OCI-LY3 (cell line): Measurements from ENCODE around the gene ARHGAP25.

Experiments used
- H2AFZ ChIP-seq: fragments of 200-600, 300-600 bp; shearing (Covaris generic); 2 replicates; pipeline ENCODE4 v1.6.0; 2014; ENCODE audit warnings: antibody characterized with exemption, low read depth, low read length
- H3K27ac ChIP-seq: fragments of 200-600, 300-600 bp; sonication (generic); 2 replicates; pipeline ENCODE4 v1.5.1; 2014; ENCODE audit warnings: mild to moderate bottlenecking, low read length, moderate library complexity, mixed read lengths
- H3K27me3 ChIP-seq: fragments of 200-600, 300-600 bp; sonication (generic); 2 replicates; pipeline ENCODE4 v1.6.1; 2014; ENCODE audit warnings: low read depth, low read length, mixed read lengths
- H3K36me3 ChIP-seq: fragments of 200-600, 300-600 bp; sonication (generic); replicated peaks from 2 replicates; pipeline ENCODE3; 2014; ENCODE audit warnings: low read depth, low read length, mixed read lengths
- H3K4me1 ChIP-seq: fragments of 300-600, 200-600 bp; sonication (generic); 2 replicates; pipeline ENCODE4 v1.6.1; 2014; ENCODE audit warnings: low read length, mixed read lengths
- H3K4me2 ChIP-seq: fragments of 200-600, 300-600 bp; sonication (generic); 2 replicates; pipeline ENCODE4 v1.6.1; 2014; ENCODE audit warnings: low read length, mixed read lengths
- H3K4me3 ChIP-seq: fragments of 300-600, 200-600 bp; sonication (generic); 2 replicates; pipeline ENCODE4 v1.5.1; 2014; ENCODE audit warnings: antibody characterized with exemption, mild to moderate bottlenecking, low read length, moderate library complexity
- H3K79me2 ChIP-seq: fragments of 300-600, 200-600 bp; shearing (Covaris generic); 2 replicates; pipeline ENCODE4 v1.6.1; 2014; ENCODE audit warnings: mild to moderate bottlenecking, low read length, mixed read lengths
- H3K9ac ChIP-seq: fragments of 300-600, 200-600 bp; shearing (Covaris generic); 2 replicates; pipeline ENCODE4 v1.6.0; 2014; ENCODE audit warnings: mild to moderate bottlenecking, low read length, moderate library complexity
- H3K9me3 ChIP-seq: fragments of 200-600, 300-600 bp; shearing (Covaris generic); 2 replicates; pipeline ENCODE4 v1.6.1; 2014; ENCODE audit warnings: low read length, mixed read lengths; ENCODE audit not compliant: insufficient read depth
- H4K20me1 ChIP-seq: fragments of 200-600, 300-600 bp; sonication (generic); 2 replicates; pipeline ENCODE4 v1.6.1; 2016; ENCODE audit warnings: low read length, mixed read lengths; ENCODE audit not compliant: insufficient read depth
- EZH2phosphoT487 ChIP-seq: fragments of 200-600 bp; shearing (Covaris generic); IDR thresholded peaks from 2 replicates; pipeline ENCODE4 v1.6.1; 2018; ENCODE audit warnings: antibody characterized with exemption, mixed run types, low read depth
- TF ChIP-seq, protein P1 (sequence below): fragments of 200-600, 300-600 bp; sonication (generic); IDR thresholded peaks from 2 replicates; pipeline ENCODE4 v1.5.1; 2014; ENCODE audit warnings: antibody characterized with exemption, low read length, low read depth

The ARHGAP25 gene

DNA sequence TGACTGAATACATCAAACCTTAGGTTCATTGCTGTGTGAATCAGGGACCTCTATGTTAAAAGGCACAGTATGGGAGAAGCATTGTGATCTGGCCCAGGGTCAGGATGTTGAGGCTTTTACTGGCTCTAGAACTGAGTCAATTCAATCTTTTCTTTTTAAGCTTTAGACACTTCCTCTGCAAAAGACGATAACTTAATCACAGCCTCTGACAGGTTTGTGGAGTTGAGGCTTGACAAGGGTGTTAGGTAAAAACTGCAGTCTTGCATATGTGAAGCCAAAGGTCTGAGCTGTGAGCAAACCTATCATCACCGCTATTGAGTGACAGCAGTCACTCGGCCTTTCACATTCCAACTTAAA is 17.3 kb upstream of the ARHGAP25 start:
- no peak for TF ChIP-seq EZH2phosphoT487
- peaks cover 83% of the 10 kb centered on the region for H3K4me1 ChIP-seq
- H3K27me3 ChIP-seq, result no peaks in the 10 kb centered on the region
- peak overlapping the region; percentile 31 for H2AFZ ChIP-seq
- H4K20me1 ChIP-seq, result no peaks in the 10 kb centered on the region
- H3K9me3 ChIP-seq, result no peaks in the 10 kb centered on the region
- peak overlapping the region; percentile 54 for H3K4me2 ChIP-seq
- H3K27ac ChIP-seq, result peak overlapping the region; percentile 96
- no peaks in the 10 kb centered on the region for H3K36me3 ChIP-seq
- H3K4me3 ChIP-seq, result peak overlapping the region; percentile 7; the same call in 1 of the 2 replicates
- peak overlapping the region; percentile 17; the same call in 1 of the 2 replicates for H3K9ac ChIP-seq
- H3K79me2 ChIP-seq, result 0 out of 2 replicates have a peak, but pooled peaks cover 2% of the 10 kb centered on the region

DNA sequence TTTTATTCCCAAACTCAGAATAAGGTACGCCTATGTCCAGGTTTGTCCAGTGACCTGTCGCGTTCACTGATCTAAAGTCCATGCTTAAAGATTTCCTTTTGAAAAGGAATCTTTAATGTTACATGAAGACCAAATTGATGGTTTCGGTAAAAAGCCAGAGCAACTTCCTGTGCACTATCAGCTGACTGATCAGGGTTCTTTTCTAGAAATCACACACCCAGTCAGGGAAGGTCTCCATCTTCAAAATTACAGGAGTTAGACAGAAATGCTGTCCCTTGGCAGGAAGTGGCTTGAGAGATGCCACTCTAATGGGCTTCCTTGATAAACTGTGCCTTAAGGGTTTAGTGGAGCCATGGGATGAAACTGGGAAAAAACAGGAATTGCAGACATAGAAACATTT is 14.7 kb upstream of the ARHGAP25 start:
- no peaks in the 10 kb centered on the region for H3K36me3 ChIP-seq
- peaks cover 86% of the 10 kb centered on the region for H3K4me1 ChIP-seq
- H3K27ac ChIP-seq, result no peak overlapping the region
- H3K9ac ChIP-seq, result no peak overlapping the region
- TF ChIP-seq, protein P1, sequence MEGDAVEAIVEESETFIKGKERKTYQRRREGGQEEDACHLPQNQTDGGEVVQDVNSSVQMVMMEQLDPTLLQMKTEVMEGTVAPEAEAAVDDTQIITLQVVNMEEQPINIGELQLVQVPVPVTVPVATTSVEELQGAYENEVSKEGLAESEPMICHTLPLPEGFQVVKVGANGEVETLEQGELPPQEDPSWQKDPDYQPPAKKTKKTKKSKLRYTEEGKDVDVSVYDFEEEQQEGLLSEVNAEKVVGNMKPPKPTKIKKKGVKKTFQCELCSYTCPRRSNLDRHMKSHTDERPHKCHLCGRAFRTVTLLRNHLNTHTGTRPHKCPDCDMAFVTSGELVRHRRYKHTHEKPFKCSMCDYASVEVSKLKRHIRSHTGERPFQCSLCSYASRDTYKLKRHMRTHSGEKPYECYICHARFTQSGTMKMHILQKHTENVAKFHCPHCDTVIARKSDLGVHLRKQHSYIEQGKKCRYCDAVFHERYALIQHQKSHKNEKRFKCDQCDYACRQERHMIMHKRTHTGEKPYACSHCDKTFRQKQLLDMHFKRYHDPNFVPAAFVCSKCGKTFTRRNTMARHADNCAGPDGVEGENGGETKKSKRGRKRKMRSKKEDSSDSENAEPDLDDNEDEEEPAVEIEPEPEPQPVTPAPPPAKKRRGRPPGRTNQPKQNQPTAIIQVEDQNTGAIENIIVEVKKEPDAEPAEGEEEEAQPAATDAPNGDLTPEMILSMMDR, result no peak
- TF ChIP-seq EZH2phosphoT487, result no peak
- no peaks in the 10 kb centered on the region for H3K9me3 ChIP-seq
- peak overlapping the region; percentile 68; the same call in 1 of the 2 replicates for H3K4me2 ChIP-seq
- 0 out of 2 replicates have a peak, but pooled peaks cover 2% of the 10 kb centered on the region for H3K79me2 ChIP-seq
- no peaks in the 10 kb centered on the region for H3K27me3 ChIP-seq
- H2AFZ ChIP-seq, result no peak overlapping the region
- no peaks in the 10 kb centered on the region for H4K20me1 ChIP-seq
- H3K4me3 ChIP-seq, result no peak overlapping the region

DNA sequence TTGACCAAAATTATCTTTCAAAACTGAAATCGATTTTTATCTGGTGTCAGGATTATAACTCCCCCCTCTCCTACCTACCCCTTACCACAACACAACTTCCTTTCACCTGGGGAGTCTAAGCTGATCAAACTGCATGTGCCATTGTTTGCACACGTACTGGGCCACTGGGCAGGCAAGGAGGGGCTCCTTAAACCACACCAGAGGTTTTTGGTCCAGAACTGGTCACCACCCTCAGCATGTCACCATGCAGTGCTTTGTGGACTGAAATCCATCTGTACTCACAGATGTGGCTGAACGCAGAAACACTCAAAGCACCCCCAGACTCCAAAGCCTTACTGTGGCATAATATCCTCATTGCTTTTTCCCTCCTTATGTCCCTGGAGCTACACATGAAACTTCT is 13.9 kb upstream of the ARHGAP25 start:
- 0 out of 2 replicates have a peak, but pooled peaks cover 2% of the 10 kb centered on the region for H3K79me2 ChIP-seq
- H2AFZ ChIP-seq, result no peak overlapping the region
- no peaks in the 10 kb centered on the region for H3K27me3 ChIP-seq
- H4K20me1 ChIP-seq, result no peaks in the 10 kb centered on the region
- peak overlapping the region; percentile 68 for H3K4me2 ChIP-seq
- TF ChIP-seq, protein P1, result no peak
- TF ChIP-seq EZH2phosphoT487, result no peak
- peak overlapping the region; percentile 86 for H3K27ac ChIP-seq
- H3K9me3 ChIP-seq, result no peaks in the 10 kb centered on the region
- peak overlapping the region; percentile 76 for H3K9ac ChIP-seq
- 0 out of 2 replicates have a peak overlapping the region, but pooled peaks have one; percentile 49 for H3K4me3 ChIP-seq
- H3K4me1 ChIP-seq, result peaks cover 79% of the 10 kb centered on the region
- H3K36me3 ChIP-seq, result no peaks in the 10 kb centered on the region

DNA sequence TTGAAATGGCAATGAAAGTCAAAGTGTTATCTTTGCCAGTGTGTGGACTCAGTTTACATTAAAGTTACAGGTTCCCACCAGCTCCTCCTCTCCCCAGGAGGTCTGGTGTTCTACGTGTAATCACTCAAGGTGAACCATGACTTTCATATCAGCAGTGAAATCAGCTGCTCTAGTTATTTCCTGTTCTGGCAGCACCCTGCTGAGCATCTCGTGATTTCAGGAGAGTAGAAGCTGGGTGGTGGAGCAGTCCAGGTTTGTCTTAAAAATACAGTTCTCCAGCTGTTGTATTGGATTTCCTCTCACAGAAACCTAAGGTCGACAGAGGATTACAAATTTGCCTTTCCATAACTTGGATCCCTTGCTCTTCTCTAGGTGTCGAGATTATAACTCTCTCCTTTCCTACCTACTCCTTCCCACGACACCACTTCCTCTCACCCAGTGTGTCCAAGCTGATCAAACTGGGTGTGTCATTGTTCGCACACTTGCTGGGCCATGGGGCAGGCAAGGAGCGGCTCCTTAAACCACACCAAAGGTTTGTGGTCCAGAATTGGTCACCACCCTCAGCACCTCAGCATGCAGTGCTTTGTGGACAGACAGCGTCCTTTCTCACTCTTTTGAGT is 13.0 kb upstream of the ARHGAP25 start:
- H3K79me2 ChIP-seq, result 0 out of 2 replicates have a peak, but pooled peaks cover 2% of the 10 kb centered on the region
- no peaks in the 10 kb centered on the region for H4K20me1 ChIP-seq
- peak overlapping the region; percentile 68 for H3K4me2 ChIP-seq
- TF ChIP-seq EZH2phosphoT487, result no peak
- TF ChIP-seq, protein P1, result no peak
- H3K4me1 ChIP-seq, result peaks cover 78% of the 10 kb centered on the region
- peak overlapping the region; percentile 76 for H3K9ac ChIP-seq
- H3K27me3 ChIP-seq, result no peaks in the 10 kb centered on the region
- H3K9me3 ChIP-seq, result no peaks in the 10 kb centered on the region
- H3K27ac ChIP-seq, result peak overlapping the region; percentile 86
- H3K4me3 ChIP-seq, result peak overlapping the region; percentile 49
- peak overlapping the region; percentile 12; the same call in 1 of the 2 replicates for H2AFZ ChIP-seq
- H3K36me3 ChIP-seq, result no peaks in the 10 kb centered on the region
